GM23248 (cell line): ENCODE results near the gene PTP4A2.

Source experiments
- EZH2 ChIP-seq: fragments of 200-600 bp; sonication (generic); IDR thresholded peaks from 2 replicates; pipeline ENCODE4 v1.6.1; 2018; ENCODE audit warnings: antibody characterized with exemption, mild to moderate bottlenecking; ENCODE audit not compliant: insufficient read depth, poor library complexity, severe bottlenecking
- EZH2phosphoT487 ChIP-seq: fragments of 200-600 bp; sonication (generic); IDR thresholded peaks from 2 replicates; pipeline ENCODE4 v1.6.1; 2018; ENCODE audit warnings: antibody characterized with exemption, moderate library complexity, mild to moderate bottlenecking, low read depth; ENCODE audit not compliant: insufficient read depth

- TF ChIP-seq EZH2: no peak
- no peak for TF ChIP-seq EZH2phosphoT487
Observed at GRCh38 chr1:31881688-31882000, 56.5 kb downstream of the PTP4A2 start.
